Activated CD4-positive, CD25-positive, alpha-beta regulatory T cell (primary cell): ENCODE data around the gene ITPKC.

Source experiments
- DNase-seq, 4 experiments: peaks; one replicate each; lab custom pipeline; 2025; lab: John Stamatoyannopoulos, UW

Gene ITPKC

GRCh38 chr19:40741527-40742390, 24.8 kb downstream of the ITPKC start:
- DNase-seq = no peak

GRCh38 chr19:40742477-40742876, 25.6 kb downstream of the ITPKC start:
- no peak for DNase-seq

GRCh38 chr19:40742886-40743285, 26.0 kb downstream of the ITPKC start:
- no peak for DNase-seq

GRCh38 chr19:40743926-40744325, 27.0 kb downstream of the ITPKC start:
- no peak for DNase-seq

- peak in 1 of 4 experiments; percentile 19 for DNase-seq
Observed at GRCh38 chr19:40744554-40745401, 27.9 kb downstream of the ITPKC start.

GRCh38 chr19:40745402-40745780, 28.5 kb downstream of the ITPKC start:
- DNase-seq = no peak

- no peak for DNase-seq
Observed at GRCh38 chr19:40747536-40747935, 30.6 kb downstream of the ITPKC start.

GRCh38 chr19:40750058-40750873, 33.4 kb downstream of the ITPKC start, which contains the start of gene ACTMAP:
Gene ACTMAP (minus strand): TSS chr19:40750477. CDS start chr19:40749803, 674 bp downstream.
- DNase-seq = peak; percentile 96 to 99 (median 98)

GRCh38 chr19:40750874-40751537, 34.1 kb downstream of the ITPKC start, which contains the start of gene SNRPA:
Gene SNRPA (plus strand): TSS chr19:40751203. CDS start chr19:40751409, 206 bp downstream.
- DNase-seq = peak; percentile 79 to 90 (median 88)

- no peak for DNase-seq
Observed at GRCh38 chr19:40752257-40752781, 35.4 kb downstream of the ITPKC start.

GRCh38 chr19:40754611-40755247, 37.8 kb downstream of the ITPKC start:
- no peak for DNase-seq

- DNase-seq = no peak
Observed at GRCh38 chr19:40755248-40755624, 38.3 kb downstream of the ITPKC start.

GRCh38 chr19:40755791-40756190, 38.9 kb downstream of the ITPKC start:
- no peak for DNase-seq

- no peak for DNase-seq
Observed at GRCh38 chr19:40756502-40757110, 39.7 kb downstream of the ITPKC start.

- no peak for DNase-seq
Observed at GRCh38 chr19:40758491-40758890, 41.6 kb downstream of the ITPKC start.

- no peak for DNase-seq
Observed at GRCh38 chr19:40759352-40759751, 42.4 kb downstream of the ITPKC start.

GRCh38 chr19:40762754-40763470, 46.0 kb downstream of the ITPKC start:
- DNase-seq = no peak

- no peak for DNase-seq
Observed at GRCh38 chr19:40763526-40763925, 46.6 kb downstream of the ITPKC start.

GRCh38 chr19:40763963-40764362, 47.1 kb downstream of the ITPKC start:
- DNase-seq = no peak
